Parathyroid adenoma (tissue), 2 donors: ENCODE data around the gene ACOT11.

Source experiments
- H2AFZ ChIP-seq: fragments of 300-600 bp; sonication (generic); one replicate; pipeline ENCODE4 v1.7.0; 2017; ENCODE audit warnings: antibody characterized with exemption, mild to moderate bottlenecking
- H3K27ac ChIP-seq: fragments of 300-600 bp; sonication (generic); one replicate; pipeline ENCODE4 v1.7.0; 2017
- H3K27me3 ChIP-seq: fragments of 300-600 bp; sonication (generic); one replicate; pipeline ENCODE4 v1.7.0; 2017; ENCODE audit warnings: low read length; ENCODE audit not compliant: control insufficient read depth, insufficient read depth
- H3K36me3 ChIP-seq: fragments of 300-600 bp; sonication (generic); one replicate; pipeline ENCODE4 v1.7.0; 2017; ENCODE audit warnings: low read length; ENCODE audit not compliant: control insufficient read depth, insufficient read depth
- H3K4me1 ChIP-seq: fragments of 300-600 bp; sonication (generic); one replicate; pipeline ENCODE4 v1.7.0; 2017; ENCODE audit warnings: control low read depth
- H3K4me2 ChIP-seq: fragments of 300-600 bp; sonication (generic); one replicate; pipeline ENCODE4 v1.7.0; 2017; ENCODE audit warnings: low read length
- H3K4me3 ChIP-seq: fragments of 300-600 bp; sonication (generic); one replicate; pipeline ENCODE4 v1.7.0; 2017; ENCODE audit warnings: low read depth, low read length
- H3K79me2 ChIP-seq: fragments of 300-600 bp; sonication (generic); one replicate; pipeline ENCODE4 v1.7.0; 2017; ENCODE audit warnings: control low read depth
- H3K9ac ChIP-seq: fragments of 300-600 bp; sonication (generic); one replicate; pipeline ENCODE4 v1.7.0; 2017; ENCODE audit warnings: mild to moderate bottlenecking
- H3K9me3 ChIP-seq: fragments of 300-600 bp; sonication (generic); one replicate; pipeline ENCODE4 v1.7.0; 2017; ENCODE audit warnings: low read length; ENCODE audit not compliant: control insufficient read depth
- TF ChIP-seq, protein P1 (sequence below): fragments of 300-600 bp; sonication (generic); IDR thresholded peaks from one replicate; pipeline ENCODE4 v1.7.0; 2017; ENCODE audit warnings: antibody characterized with exemption, mild to moderate bottlenecking
- donor health status: primary hyperparathyroidism.

ACOT11 gene

DNA sequence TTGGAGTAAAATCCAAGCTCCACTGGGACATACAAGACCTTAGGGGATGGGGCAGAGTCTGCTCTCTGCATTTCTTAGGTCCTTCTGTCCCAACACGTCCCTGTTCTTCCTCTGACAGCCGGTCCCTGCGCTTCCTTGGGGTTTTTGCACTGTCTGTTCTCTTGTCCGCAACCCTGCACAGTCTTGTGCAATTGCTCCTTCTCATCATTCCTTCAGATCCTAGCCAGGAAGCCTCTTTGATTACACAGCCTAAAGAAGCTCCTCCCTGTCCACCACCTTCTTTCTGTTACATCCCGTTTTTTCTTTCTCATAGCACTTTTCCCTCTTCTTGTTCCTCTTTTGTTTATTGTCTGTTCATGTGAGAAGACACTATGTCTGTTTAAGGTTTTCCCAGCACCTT lies 19.9 kb downstream of the ACOT11 start:
- Histone ChIP-seq H3K4me1 (no peaks in the 10 kb centered on the region), H3K9ac (no peak overlapping the region), H3K27ac (no peak overlapping the region), H2AFZ (no peak overlapping the region), H3K79me2 (no peaks in the 10 kb centered on the region), H3K9me3 (no peaks in the 10 kb centered on the region), H3K36me3 (no peaks in the 10 kb centered on the region), H3K27me3 (no peaks in the 10 kb centered on the region), H3K4me2 (no peak overlapping the region), H3K4me3 (no peak overlapping the region)
- TF ChIP-seq, protein P1, sequence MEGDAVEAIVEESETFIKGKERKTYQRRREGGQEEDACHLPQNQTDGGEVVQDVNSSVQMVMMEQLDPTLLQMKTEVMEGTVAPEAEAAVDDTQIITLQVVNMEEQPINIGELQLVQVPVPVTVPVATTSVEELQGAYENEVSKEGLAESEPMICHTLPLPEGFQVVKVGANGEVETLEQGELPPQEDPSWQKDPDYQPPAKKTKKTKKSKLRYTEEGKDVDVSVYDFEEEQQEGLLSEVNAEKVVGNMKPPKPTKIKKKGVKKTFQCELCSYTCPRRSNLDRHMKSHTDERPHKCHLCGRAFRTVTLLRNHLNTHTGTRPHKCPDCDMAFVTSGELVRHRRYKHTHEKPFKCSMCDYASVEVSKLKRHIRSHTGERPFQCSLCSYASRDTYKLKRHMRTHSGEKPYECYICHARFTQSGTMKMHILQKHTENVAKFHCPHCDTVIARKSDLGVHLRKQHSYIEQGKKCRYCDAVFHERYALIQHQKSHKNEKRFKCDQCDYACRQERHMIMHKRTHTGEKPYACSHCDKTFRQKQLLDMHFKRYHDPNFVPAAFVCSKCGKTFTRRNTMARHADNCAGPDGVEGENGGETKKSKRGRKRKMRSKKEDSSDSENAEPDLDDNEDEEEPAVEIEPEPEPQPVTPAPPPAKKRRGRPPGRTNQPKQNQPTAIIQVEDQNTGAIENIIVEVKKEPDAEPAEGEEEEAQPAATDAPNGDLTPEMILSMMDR: no peak

DNA sequence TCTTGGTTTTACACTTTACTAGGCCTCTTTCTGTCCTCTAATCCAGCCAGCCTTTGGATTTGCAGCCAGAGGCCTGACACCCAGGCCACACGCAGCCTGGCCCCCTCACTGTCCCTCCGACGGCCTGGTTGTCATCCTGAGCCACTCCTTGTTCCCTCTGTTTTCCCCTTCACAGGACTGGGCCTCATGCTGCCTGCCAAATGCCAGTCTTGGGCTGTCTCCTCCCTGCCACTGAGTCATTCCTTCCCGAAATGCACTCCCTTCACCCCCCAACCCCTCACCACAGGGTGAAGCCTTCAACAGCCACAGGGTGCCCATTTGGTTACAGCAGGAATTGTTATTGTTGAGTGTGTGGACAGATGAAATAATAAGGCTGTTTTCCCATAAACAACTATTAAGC lies 21.3 kb downstream of the ACOT11 start:
- no peak overlapping the region for H3K9ac ChIP-seq
- no peak overlapping the region for H3K4me3 ChIP-seq
- H3K79me2 ChIP-seq: no peaks in the 10 kb centered on the region
- no peaks in the 10 kb centered on the region for H3K36me3 ChIP-seq
- no peaks in the 10 kb centered on the region for H3K27me3 ChIP-seq
- H3K4me2 ChIP-seq: no peak overlapping the region
- no peaks in the 10 kb centered on the region for H3K9me3 ChIP-seq
- no peak overlapping the region for H2AFZ ChIP-seq
- H3K4me1 ChIP-seq: no peaks in the 10 kb centered on the region
- H3K27ac ChIP-seq: no peak overlapping the region
- TF ChIP-seq, protein P1: no peak

DNA sequence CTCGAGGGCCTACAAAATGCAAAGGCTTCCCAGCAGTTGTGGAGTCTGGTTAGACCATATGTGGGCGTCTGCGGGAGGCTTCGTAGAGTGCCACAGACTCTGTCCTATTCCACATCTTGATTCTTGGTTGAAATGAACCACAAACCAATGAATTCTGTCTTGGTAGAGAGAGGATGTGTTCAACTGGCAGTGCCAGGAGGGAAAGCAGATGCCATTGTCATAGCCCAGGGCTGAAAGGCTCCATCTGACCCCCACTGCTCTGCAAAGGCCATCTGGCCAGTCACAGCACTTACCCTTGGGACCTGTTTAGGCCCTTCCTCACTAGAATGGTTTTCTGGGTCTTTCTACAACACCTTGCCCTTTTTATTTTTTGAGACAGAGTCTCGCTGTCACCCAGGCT lies 22.1 kb downstream of the ACOT11 start:
- no peak overlapping the region for H3K9ac ChIP-seq
- H2AFZ ChIP-seq: no peak overlapping the region
- H3K9me3 ChIP-seq: no peaks in the 10 kb centered on the region
- no peaks in the 10 kb centered on the region for H3K79me2 ChIP-seq
- H3K36me3 ChIP-seq: no peaks in the 10 kb centered on the region
- peaks cover 3% of the 10 kb centered on the region for H3K4me1 ChIP-seq
- no peaks in the 10 kb centered on the region for H3K27me3 ChIP-seq
- TF ChIP-seq, protein P1: no peak
- H3K4me2 ChIP-seq: no peak overlapping the region
- no peak overlapping the region for H3K4me3 ChIP-seq
- H3K27ac ChIP-seq: no peak overlapping the region

DNA sequence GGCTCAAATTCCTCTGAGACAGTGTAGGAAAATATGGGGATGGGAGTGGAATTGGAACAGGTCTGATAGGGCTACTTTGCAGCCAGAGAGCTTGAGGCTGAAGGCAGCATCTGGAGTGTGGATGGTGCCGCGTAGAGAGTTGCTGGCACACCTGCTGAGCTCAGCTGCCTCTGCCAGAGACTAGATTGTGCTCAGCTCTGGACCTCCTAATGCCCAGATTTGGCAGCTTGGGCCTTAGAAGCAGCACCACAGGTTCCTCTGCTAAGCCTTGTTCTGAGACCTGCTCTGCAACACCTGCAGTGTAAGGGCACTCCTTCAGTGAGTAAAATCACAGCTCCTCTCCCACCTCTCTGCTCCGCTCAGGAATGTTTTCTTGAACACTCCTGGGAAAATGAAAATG lies 23.3 kb downstream of the ACOT11 start:
- Histone ChIP-seq H3K27ac (no peak overlapping the region), H3K4me2 (no peak overlapping the region), H3K27me3 (no peaks in the 10 kb centered on the region), H3K9ac (no peak overlapping the region), H3K9me3 (no peaks in the 10 kb centered on the region), H2AFZ (no peak overlapping the region), H3K79me2 (no peaks in the 10 kb centered on the region), H3K36me3 (no peaks in the 10 kb centered on the region), H3K4me3 (no peak overlapping the region), H3K4me1 (peaks cover 3% of the 10 kb centered on the region)
- TF ChIP-seq, protein P1: no peak

DNA sequence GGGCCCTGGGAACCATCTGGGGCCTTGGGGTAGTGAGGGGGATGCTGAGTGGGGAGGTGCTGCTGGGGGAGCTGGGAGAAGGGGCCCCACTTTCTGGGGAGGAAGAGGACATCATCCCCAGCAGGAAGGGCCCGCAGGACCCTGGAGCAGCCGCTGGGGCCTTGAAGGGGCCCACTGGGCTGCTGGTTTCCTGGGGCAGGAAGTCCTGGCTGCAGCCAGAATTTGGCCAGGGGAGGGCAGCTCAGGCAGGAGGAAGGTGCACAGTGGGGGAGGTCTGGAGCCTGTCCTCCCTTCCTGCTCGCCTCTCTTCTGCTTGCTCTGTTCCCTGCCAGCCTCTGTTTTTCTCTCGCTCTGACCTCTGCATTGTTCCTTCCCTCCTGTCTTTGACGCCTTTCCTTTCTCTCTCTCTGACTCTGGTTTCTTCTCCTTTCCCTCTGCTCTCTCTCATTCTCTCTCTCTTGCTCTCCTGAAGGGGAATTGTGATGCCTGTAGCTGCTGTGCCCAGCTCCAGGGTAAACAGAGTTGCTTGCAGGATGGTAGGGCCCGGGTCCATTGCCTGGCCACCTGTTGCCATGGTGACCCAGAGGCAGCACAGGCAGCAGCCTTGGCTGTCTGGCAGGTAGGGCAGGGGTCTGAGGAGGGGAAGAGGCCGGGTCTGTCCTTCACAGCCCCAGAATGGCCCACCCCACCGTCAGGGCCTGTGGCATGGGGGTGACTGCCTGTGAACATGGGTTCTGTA lies 23.9 kb downstream of the ACOT11 start:
- Histone ChIP-seq H3K4me2 (no peak overlapping the region), H3K27ac (no peak overlapping the region), H3K9ac (no peak overlapping the region), H3K79me2 (no peaks in the 10 kb centered on the region), H3K4me3 (no peak overlapping the region), H3K36me3 (no peaks in the 10 kb centered on the region), H3K9me3 (no peaks in the 10 kb centered on the region), H3K27me3 (no peaks in the 10 kb centered on the region), H2AFZ (no peak overlapping the region), H3K4me1 (peaks cover 3% of the 10 kb centered on the region)
- TF ChIP-seq, protein P1: no peak
